DND-41 (cell line): Measurements from ENCODE around the gene USP5.
"Not testable (repeated sequence)": the region's sequence is repeated elsewhere in the genome, so short reads cannot be mapped to it uniquely, and the experiment has no call there.

Source experiments
- ATAC-seq: fragments of 200-7000 bp; cut with Tn5 transposase; 3 replicates; pipeline ENCODE4 v1.9.1; 2021; ENCODE audit warnings: low read depth; ENCODE audit not compliant: insufficient read depth
- DNase-seq: peaks from one replicate; pipeline ENCODE4 v3.0.0-alpha.2; 2020
- H2AFZ ChIP-seq: 2 replicates; pipeline ENCODE4 v1.6.0; 2012; ENCODE audit warnings: low read depth, low read length
- H3K27ac ChIP-seq: 2 replicates; pipeline ENCODE4 v1.5.1; 2012; ENCODE audit warnings: low read length, inconsistent platforms
- H3K27me3 ChIP-seq: fragments of 200-600 bp; sonication (generic); 2 replicates; pipeline ENCODE4 v1.6.0; 2012; ENCODE audit warnings: low read length, mild to moderate bottlenecking, inconsistent platforms; ENCODE audit not compliant: insufficient read depth, poor library complexity
- H3K36me3 ChIP-seq: 2 replicates; pipeline ENCODE4 v1.5.1; 2012; ENCODE audit warnings: low read length, inconsistent platforms; ENCODE audit not compliant: insufficient read depth
- H3K4me1 ChIP-seq: 2 replicates; pipeline ENCODE4 v1.5.1; 2012; ENCODE audit warnings: mild to moderate bottlenecking, low read length; ENCODE audit not compliant: insufficient read depth
- H3K4me2 ChIP-seq: 2 replicates; pipeline ENCODE4 v1.6.0; 2012; ENCODE audit warnings: mild to moderate bottlenecking, moderate library complexity, low read length, inconsistent platforms; ENCODE audit not compliant: insufficient read depth
- H3K4me3 ChIP-seq, 2 experiments: fragments of 200-600 bp in 1 of 2; shearing (Covaris generic) in 1 of 2; 2 replicates each; pipeline ENCODE4 v1.5.1; 2012 to 2016; ENCODE audit warnings: inconsistent platforms in 2 of 2, low read length in 2 of 2, mild to moderate bottlenecking in 2 of 2, low read depth in 1 of 2, moderate library complexity in 1 of 2
- H3K79me2 ChIP-seq: 2 replicates; pipeline ENCODE4 v1.6.0; 2012; ENCODE audit warnings: low read length, inconsistent platforms; ENCODE audit not compliant: insufficient read depth
- H3K9ac ChIP-seq: 2 replicates; pipeline ENCODE4 v1.6.0; 2012; ENCODE audit warnings: low read depth, mild to moderate bottlenecking, inconsistent platforms, low read length, moderate library complexity
- H3K9me3 ChIP-seq: 2 replicates; pipeline ENCODE4 v1.5.1; 2012; ENCODE audit warnings: low read length, moderate library complexity, mild to moderate bottlenecking, inconsistent platforms; ENCODE audit not compliant: insufficient read depth, severe bottlenecking
- H4K20me1 ChIP-seq: 2 replicates; pipeline ENCODE4 v1.6.0; 2012; ENCODE audit warnings: low read length; ENCODE audit not compliant: insufficient read depth
- EZH2 ChIP-seq: IDR thresholded peaks from 3 replicates; pipeline ENCODE4 v1.6.1; 2012; ENCODE audit warnings: borderline replicate concordance, low read depth, mild to moderate bottlenecking, moderate library complexity, low read length, inconsistent platforms; ENCODE audit not compliant: severe bottlenecking
- TF ChIP-seq, protein P1 (sequence below): IDR thresholded peaks from 2 replicates; pipeline ENCODE4 v1.5.1; 2012; ENCODE audit warnings: borderline replicate concordance, low read length, moderate library complexity, mild to moderate bottlenecking; ENCODE audit not compliant: poor library complexity, severe bottlenecking; ENCODE audit errors: extremely low read depth

Gene USP5

GRCh38 chr12:6879824-6880223 is 27.9 kb downstream of the USP5 start:
- H3K27ac ChIP-seq, H3K9me3 ChIP-seq, DNase-seq, H3K9ac ChIP-seq, H3K4me1 ChIP-seq, H3K4me2 ChIP-seq, H2AFZ ChIP-seq, ATAC-seq, H4K20me1 ChIP-seq, H3K79me2 ChIP-seq, H3K27me3 ChIP-seq, H3K4me3 ChIP-seq: not testable (repeated sequence)
- H3K36me3 ChIP-seq = peaks cover 25% of the 10 kb centered on the region

- Histone ChIP-seq H3K9me3 (no peaks in the 10 kb centered on the region), H3K9ac (no peak overlapping the region), H2AFZ (no peak overlapping the region), H3K4me3 (no peak overlapping the region), H3K27me3 (no peaks in the 10 kb centered on the region), H3K4me1 (no peaks in the 10 kb centered on the region), H3K4me2 (no peak overlapping the region), H4K20me1 (no peaks in the 10 kb centered on the region), H3K79me2 (no peaks in the 10 kb centered on the region), H3K27ac (no peak overlapping the region), H3K36me3 (peaks cover 23% of the 10 kb centered on the region)
- DNase-seq = no peak
- no peak for ATAC-seq
- TF ChIP-seq, protein P1, sequence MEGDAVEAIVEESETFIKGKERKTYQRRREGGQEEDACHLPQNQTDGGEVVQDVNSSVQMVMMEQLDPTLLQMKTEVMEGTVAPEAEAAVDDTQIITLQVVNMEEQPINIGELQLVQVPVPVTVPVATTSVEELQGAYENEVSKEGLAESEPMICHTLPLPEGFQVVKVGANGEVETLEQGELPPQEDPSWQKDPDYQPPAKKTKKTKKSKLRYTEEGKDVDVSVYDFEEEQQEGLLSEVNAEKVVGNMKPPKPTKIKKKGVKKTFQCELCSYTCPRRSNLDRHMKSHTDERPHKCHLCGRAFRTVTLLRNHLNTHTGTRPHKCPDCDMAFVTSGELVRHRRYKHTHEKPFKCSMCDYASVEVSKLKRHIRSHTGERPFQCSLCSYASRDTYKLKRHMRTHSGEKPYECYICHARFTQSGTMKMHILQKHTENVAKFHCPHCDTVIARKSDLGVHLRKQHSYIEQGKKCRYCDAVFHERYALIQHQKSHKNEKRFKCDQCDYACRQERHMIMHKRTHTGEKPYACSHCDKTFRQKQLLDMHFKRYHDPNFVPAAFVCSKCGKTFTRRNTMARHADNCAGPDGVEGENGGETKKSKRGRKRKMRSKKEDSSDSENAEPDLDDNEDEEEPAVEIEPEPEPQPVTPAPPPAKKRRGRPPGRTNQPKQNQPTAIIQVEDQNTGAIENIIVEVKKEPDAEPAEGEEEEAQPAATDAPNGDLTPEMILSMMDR = no peak
- no peak for TF ChIP-seq EZH2
Observed at GRCh38 chr12:6883252-6883651, 31.3 kb downstream of the USP5 start.

DNA sequence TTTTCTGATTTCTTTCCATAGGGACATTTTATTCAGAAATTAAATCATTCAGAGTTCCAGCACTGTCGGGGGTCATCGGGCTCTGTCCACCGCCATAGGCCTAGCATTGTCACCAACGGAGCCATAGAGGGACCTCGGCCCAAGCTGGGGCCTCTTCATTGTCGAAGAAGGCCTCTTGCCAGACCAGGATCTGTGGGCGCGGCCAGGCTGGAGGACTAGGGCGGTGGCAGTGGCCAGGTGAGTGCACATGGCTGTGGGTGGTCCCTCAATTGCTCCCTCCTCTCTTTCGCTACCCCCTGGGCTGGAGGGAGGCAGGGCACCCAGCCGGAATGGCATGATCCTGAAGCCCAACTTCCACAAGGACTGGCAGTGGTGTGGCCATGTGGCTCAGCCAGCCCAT is 31.7 kb downstream of the USP5 start:
- no peak for TF ChIP-seq EZH2
- TF ChIP-seq, protein P1 = no peak
- no peaks in the 10 kb centered on the region for H4K20me1 ChIP-seq
- H3K79me2 ChIP-seq = no peaks in the 10 kb centered on the region
- DNase-seq (no peak), ATAC-seq (no peak)
- no peak overlapping the region for H3K4me2 ChIP-seq
- H3K27me3 ChIP-seq = no peaks in the 10 kb centered on the region
- no peaks in the 10 kb centered on the region for H3K4me1 ChIP-seq
- no peak overlapping the region for H2AFZ ChIP-seq
- H3K4me3 ChIP-seq = no peak overlapping the region
- peaks cover 23% of the 10 kb centered on the region for H3K36me3 ChIP-seq
- H3K9me3 ChIP-seq = no peaks in the 10 kb centered on the region
- no peak overlapping the region for H3K27ac ChIP-seq
- no peak overlapping the region for H3K9ac ChIP-seq

GRCh38 chr12:6884539-6884938 is 32.6 kb downstream of the USP5 start:
- Histone ChIP-seq H3K36me3 (peaks cover 23% of the 10 kb centered on the region), H3K4me3 (no peak overlapping the region), H3K9ac (no peak overlapping the region), H3K4me2 (no peak overlapping the region), H3K27ac (no peak overlapping the region), H3K9me3 (no peaks in the 10 kb centered on the region), H3K27me3 (no peaks in the 10 kb centered on the region), H3K79me2 (no peaks in the 10 kb centered on the region), H4K20me1 (no peaks in the 10 kb centered on the region), H2AFZ (no peak overlapping the region), H3K4me1 (no peaks in the 10 kb centered on the region)
- no peak for DNase-seq
- TF ChIP-seq EZH2 = no peak
- TF ChIP-seq, protein P1 = no peak
- no peak for ATAC-seq

GRCh38 chr12:6886206-6886999 is 34.5 kb downstream of the USP5 start:
- not testable (repeated sequence) for H3K4me3 ChIP-seq, H2AFZ ChIP-seq, H3K27me3 ChIP-seq, H3K27ac ChIP-seq, H4K20me1 ChIP-seq, H3K9ac ChIP-seq, H3K4me1 ChIP-seq, H3K9me3 ChIP-seq, H3K79me2 ChIP-seq, H3K4me2 ChIP-seq, DNase-seq, ATAC-seq
- peaks cover 23% of the 10 kb centered on the region for H3K36me3 ChIP-seq
